Liver (tissue), 3 donors: ENCODE data around the gene ROR1.
"Not testable (repeated sequence)": the region's sequence is repeated elsewhere in the genome, so short reads cannot be mapped to it uniquely, and the experiment has no call there.

Experiments
- EGR1 ChIP-seq, 2 donors: IDR thresholded peaks; 2 replicates each; pipeline ENCODE4 v1.6.1; 2016 to 2018; ENCODE audit warnings: antibody characterized with exemption in 2 of 2, low read depth in 2 of 2
- GABPA ChIP-seq, 2 donors: IDR thresholded peaks in 1 of 2; conservative IDR thresholded peaks in 1 of 2; 2 replicates each; pipeline ENCODE4 v1.6.1; 2016; ENCODE audit warnings: antibody characterized with exemption in 2 of 2, mild to moderate bottlenecking in 1 of 2, moderate library complexity in 1 of 2
- RAD21 ChIP-seq, 2 donors: IDR thresholded peaks; 2 replicates each; pipeline ENCODE4 v1.6.1; 2016; ENCODE audit warnings: antibody characterized with exemption in 2 of 2, mild to moderate bottlenecking in 2 of 2
- SP1 ChIP-seq: IDR thresholded peaks from 2 replicates; pipeline ENCODE4 v1.6.1; 2018; ENCODE audit warnings: antibody characterized with exemption, mild to moderate bottlenecking
- TAF1 ChIP-seq: conservative IDR thresholded peaks from 2 replicates; pipeline ENCODE4 v1.6.1; 2016; ENCODE audit warnings: antibody characterized with exemption, mild to moderate bottlenecking
- YY1 ChIP-seq: IDR thresholded peaks from 2 replicates; pipeline ENCODE4 v1.6.1; 2016; ENCODE audit warnings: antibody characterized with exemption, mild to moderate bottlenecking
- TF ChIP-seq, protein P1 (sequence below): fragments of 150-350 bp; IDR thresholded peaks from 2 replicates; pipeline ENCODE4 v1.5.1; 2017; ENCODE audit warnings: improper control_type of control experiment, low read depth, low read length; ENCODE audit not compliant: missing input control
- TF ChIP-seq, protein P2 (sequence below): IDR thresholded peaks from 2 replicates; pipeline ENCODE4 v1.6.1; 2016; ENCODE audit warnings: antibody characterized with exemption, mild to moderate bottlenecking
- TF ChIP-seq, protein P3 (sequence below): IDR thresholded peaks from 2 replicates; pipeline ENCODE4 v1.6.1; 2016; ENCODE audit warnings: antibody characterized with exemption
- donor health status: healthy.
- donor health status: healthy.

DNA sequence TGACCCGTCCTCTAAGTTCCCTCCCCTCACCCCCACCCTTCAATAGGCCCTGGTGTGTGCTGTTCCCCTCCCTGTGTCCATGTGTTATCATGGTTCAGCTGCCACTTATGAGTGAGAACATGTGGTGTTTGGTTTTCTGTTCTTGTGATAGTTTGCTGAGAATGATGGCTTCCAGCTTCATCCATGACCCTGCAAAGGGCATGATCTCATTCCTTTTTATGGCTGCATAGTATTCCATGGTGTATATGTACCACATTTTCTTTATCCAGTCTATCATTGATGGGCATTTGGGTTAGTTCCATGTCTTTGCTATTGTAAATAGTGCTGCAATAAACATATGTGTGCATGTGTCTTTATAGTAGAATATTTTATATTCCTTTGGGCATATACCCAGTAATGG lies 330.8 kb downstream of the ROR1 start:
- not testable (repeated sequence) for TF ChIP-seq GABPA (IDR thresholded peaks at IDR 0.05 in 1 of 2, conservative IDR thresholded peaks at IDR 0.05 in 1 of 2); EGR1 (IDR thresholded peaks at IDR 0.05; ENCODE audit: low read depth in 2 of 2); YY1; TAF1; RAD21 (IDR thresholded peaks at IDR 0.05); SP1
- TF ChIP-seq, protein P1, sequence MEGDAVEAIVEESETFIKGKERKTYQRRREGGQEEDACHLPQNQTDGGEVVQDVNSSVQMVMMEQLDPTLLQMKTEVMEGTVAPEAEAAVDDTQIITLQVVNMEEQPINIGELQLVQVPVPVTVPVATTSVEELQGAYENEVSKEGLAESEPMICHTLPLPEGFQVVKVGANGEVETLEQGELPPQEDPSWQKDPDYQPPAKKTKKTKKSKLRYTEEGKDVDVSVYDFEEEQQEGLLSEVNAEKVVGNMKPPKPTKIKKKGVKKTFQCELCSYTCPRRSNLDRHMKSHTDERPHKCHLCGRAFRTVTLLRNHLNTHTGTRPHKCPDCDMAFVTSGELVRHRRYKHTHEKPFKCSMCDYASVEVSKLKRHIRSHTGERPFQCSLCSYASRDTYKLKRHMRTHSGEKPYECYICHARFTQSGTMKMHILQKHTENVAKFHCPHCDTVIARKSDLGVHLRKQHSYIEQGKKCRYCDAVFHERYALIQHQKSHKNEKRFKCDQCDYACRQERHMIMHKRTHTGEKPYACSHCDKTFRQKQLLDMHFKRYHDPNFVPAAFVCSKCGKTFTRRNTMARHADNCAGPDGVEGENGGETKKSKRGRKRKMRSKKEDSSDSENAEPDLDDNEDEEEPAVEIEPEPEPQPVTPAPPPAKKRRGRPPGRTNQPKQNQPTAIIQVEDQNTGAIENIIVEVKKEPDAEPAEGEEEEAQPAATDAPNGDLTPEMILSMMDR: not testable (repeated sequence)
- TF ChIP-seq, protein P2, sequence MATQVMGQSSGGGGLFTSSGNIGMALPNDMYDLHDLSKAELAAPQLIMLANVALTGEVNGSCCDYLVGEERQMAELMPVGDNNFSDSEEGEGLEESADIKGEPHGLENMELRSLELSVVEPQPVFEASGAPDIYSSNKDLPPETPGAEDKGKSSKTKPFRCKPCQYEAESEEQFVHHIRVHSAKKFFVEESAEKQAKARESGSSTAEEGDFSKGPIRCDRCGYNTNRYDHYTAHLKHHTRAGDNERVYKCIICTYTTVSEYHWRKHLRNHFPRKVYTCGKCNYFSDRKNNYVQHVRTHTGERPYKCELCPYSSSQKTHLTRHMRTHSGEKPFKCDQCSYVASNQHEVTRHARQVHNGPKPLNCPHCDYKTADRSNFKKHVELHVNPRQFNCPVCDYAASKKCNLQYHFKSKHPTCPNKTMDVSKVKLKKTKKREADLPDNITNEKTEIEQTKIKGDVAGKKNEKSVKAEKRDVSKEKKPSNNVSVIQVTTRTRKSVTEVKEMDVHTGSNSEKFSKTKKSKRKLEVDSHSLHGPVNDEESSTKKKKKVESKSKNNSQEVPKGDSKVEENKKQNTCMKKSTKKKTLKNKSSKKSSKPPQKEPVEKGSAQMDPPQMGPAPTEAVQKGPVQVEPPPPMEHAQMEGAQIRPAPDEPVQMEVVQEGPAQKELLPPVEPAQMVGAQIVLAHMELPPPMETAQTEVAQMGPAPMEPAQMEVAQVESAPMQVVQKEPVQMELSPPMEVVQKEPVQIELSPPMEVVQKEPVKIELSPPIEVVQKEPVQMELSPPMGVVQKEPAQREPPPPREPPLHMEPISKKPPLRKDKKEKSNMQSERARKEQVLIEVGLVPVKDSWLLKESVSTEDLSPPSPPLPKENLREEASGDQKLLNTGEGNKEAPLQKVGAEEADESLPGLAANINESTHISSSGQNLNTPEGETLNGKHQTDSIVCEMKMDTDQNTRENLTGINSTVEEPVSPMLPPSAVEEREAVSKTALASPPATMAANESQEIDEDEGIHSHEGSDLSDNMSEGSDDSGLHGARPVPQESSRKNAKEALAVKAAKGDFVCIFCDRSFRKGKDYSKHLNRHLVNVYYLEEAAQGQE: not testable (repeated sequence)
- TF ChIP-seq, protein P3, sequence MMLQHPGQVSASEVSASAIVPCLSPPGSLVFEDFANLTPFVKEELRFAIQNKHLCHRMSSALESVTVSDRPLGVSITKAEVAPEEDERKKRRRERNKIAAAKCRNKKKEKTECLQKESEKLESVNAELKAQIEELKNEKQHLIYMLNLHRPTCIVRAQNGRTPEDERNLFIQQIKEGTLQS: not testable (repeated sequence)
